OCI-M1 (cell line): ENCODE results near the gene CTCFL.
"Not testable (repeated sequence)": the region's sequence is repeated elsewhere in the genome, so short reads cannot be mapped to it uniquely, and the experiment has no call there.

ENCODE experiments used
- DNase-seq: peaks from one replicate; lab custom pipeline; 2025; lab: John Stamatoyannopoulos, UW

The CTCFL gene

DNA sequence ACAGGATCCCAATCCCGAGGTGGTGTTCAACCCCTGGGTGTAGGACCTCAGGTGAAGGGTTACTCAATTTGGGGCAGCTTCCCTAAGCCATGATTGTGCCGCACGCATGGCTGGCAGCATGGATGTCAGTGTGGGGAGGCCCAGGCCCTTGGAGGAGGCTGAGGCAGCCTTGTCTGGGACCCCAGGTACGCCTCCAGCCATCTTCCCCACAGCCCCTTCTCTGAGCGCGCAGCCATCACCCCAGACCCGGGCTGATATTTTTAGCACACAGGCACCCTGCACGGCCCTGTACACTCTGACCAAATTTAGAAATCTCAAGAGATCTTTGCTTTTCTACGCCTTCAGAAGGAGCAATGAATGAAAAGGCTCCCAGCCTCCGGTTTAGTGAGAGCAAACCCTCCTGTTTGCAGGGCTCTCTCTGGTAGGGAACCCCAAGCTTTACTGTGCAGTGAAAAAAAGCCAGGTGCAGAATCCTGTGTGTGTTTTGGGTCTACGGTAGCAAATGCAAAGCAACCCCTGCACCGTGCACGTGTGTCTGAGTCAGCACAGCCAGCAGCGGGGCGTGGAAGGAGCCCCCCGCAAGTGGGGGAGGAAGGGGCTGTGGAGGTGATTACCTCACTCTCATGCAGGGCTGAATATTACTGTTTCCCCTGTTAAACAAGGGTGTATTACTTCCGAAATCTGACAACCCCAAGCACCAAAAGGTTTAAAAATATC, 44.3 kb downstream of the CTCFL start:
- no peak for DNase-seq

DNA sequence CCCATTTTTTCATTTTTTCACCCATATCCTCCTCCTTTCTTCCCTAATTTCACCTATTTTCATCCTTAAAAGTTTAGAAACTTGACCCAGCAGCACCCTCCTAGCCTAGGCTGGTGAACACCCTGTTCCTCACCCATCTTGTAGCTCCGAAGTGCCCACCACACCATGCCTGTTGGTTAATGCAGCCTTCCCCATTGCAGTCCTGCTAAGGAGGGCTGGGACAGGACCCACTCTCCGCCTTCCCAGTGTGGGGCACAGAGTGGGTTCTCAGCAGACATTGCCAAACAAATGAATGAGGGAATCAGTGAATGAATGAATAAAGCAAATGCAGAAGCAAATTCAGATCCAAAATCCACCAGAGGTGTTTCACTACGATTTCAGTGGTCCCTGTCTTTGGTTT, 45.7 kb downstream of the CTCFL start:
- DNase-seq = no peak

DNA sequence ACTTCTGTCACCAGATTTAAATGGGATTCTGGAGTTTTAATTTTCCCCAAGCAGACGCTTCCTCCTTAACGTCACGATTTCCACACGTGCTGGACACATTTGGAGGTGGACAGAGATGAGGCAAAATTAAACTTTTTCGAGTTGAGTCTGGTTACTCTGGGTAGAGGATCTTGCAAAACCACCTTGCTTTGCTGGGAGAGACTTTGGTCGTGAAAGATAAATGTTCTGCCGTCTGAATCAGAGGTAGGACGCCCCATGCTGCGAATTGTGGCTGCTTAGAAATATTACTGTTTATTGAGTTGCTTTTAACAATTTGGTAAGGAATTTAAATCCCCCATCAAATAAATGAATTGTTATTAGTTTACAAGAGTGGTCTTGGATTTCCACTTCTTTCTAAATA, 46.8 kb downstream of the CTCFL start:
- DNase-seq = no peak

DNA sequence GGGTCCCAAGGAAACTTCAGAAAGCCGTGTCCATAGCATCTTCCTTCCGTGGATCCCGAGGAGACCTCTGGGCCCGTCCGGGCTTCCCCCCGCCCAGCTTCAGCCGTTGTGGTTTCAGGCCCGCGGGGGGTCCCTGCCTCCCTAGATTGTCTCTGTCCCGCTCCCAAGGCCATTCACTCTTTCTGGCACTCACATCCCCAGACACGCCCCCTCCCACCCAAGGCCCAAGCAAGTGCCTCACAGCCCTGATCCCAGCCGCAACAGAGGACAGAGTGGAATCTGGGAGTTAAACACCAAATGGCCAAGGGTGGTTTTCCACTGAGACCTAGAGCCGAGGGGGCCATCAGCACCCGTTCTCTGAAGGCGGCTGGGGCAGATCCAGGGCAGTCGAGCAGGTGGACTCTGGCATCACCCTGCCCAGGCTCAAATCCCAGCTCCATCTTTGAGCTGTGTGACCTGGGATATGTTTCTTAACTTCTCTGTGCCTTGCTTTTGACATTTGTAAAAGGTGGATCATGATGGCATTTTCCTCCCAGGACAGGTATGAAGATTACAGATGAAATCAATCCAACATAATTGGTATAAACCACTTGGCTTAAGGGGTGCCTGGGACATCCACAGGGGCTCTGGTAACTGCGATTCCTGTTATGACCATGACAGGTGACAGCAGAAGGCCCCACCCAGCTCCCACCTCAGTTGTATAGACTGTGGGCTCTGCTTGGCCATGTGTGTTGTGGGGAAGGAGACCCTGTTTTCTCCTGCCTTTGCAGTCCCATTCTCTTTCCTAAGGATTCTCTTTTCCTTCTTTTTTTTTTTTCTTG, 48.1 kb downstream of the CTCFL start:
- DNase-seq = no peak

DNA sequence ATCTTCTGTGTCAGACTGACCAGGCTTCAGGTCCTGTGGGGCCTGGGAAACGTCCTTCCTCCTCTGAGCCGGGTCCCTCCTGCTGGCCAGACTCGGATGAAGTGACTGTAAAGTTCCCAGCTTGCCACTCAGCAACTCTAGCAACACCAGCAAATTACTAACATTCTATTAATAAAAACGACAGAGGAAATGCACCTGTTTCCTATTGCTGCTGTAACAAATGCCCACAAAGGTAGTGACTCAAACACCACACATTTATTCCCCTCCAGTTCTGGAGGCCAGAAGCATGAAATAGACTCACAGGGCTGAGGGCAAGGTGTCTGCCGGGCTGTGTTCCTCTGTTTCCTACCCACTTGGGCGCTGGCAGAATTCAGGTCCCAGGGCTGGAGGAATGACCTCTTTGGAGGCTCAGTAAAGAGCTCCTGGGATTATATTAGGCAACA, 48.8 kb downstream of the CTCFL start:
- DNase-seq = no peak

DNA sequence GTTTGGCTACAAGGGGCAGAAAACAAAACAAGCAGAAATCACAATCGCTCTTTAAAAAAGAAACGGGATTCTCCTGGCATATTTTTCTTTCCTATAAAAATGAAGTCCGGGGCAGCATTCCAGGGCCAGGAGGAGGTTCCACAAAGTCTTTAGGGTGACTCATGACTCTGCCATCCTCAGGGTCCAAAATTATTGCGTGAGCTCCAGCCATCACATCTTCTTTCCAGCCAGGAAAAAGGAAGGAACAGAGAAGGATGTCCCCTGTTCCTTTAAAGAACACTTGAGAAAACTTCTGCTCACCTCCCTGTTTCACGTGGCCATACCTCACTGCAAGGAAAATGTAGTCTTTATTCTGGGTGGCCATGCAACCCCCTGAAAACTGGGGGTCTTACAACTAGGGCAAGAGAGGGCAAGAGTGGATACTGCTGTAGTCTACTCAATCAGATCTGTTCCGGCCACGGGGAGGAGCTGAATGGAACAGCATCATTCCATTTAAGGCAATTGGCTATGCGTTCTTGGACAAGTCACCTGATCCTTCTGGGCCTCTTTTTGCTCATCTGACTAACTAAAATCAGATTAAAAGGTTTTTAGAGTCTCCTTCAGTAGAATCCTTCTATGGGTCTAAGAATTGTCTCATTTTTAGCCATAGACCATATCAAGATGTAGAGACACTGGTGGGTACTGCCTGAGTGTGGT, 49.4 kb downstream of the CTCFL start:
- no peak for DNase-seq

DNA sequence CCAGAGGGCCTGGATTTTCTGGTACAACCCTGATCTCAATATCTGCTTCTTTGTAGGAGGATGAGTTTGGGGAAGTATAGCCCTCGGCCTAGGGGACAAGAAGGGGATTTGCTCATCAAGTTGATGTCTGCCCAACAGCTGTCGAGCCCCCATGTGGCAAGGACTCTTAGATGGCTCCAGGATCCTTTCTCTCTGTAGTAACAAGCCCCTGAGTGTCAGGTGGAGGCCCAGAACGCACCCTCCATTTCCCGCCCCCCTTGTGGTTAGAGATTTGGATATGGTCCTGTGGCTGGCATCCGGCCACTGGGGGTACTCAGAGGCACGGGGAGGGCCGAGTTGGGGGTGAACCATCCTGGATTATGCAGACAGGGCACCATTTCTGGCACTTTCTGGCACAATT, 50.1 kb downstream of the CTCFL start:
- no peak for DNase-seq

DNA sequence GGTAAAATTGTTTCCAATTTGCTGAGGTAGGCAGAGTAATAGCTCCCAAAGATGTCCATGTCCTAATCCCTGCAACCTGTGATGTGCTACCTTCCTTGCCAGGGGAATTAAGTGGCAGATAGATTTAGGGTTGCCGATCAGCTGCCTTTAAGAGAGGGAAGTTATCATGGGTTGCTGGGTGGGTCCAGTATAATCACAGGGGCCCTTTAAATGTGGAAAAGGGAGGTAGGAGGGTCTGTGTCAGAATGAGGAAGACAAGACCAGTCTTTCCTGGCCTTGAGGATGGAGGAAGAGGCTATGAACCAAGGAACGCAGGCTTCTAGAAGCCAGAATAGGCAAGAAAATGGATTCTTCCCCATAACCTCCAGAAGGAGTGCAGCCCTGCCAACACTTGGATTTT, 50.7 kb downstream of the CTCFL start:
- no peak for DNase-seq

DNA sequence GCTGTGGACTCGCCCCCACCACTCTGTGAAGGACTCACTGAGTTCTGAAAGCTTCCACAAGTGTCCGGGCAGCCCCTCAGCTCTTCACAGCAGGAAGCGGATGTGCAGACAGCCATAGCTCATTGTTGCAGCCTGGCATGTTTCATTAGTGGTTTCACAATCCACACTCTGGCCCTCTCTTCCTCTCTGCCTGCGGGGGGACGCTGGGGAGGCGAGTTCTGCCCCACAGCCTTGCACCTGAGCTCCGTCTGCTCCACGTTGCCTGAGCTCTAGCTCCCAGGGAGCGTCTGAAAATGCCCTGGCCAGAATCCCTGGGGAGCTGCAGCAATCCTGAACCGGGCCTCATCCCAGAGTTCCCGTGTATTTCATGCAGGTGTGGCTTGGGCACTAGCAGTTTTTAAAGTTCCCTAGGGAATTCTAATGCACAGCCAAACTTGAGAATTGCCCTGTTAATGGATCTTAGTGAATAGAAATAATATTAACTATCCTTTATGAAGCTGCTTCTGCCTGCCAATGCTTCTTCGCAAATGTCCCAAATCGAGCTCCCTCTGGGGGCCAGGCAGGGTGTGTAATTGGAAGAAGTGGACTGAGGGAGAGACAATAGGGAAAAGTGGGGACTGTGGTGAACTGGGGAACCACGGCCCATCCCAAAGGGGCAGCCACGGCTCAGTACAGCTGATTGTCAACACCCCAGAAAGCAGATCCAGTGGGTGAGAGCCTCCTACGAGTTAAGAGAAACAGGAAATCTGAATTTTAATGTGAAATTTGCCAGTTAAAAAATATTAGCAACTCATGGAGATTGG, 51.5 kb downstream of the CTCFL start:
- no peak for DNase-seq

DNA sequence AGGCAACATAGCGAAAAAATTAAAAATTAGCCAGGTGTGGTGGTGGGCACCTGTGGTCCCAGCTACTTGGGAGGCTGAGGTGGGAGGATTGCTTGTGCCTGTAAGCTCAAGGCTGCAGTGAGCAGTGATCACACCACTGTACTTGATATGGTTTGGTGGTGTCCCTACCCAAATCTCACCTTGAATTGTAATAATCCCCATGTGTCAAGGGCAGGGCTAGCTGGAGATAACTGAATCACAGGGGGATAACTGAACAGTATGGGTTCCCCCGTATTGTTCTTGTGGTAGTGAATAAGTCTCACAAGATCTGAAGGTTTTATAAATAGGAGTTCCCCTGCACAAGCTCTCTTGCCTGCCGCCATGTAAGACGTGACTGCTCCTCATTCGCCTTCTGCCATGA, 52.5 kb downstream of the CTCFL start:
- not testable (repeated sequence) for DNase-seq

DNA sequence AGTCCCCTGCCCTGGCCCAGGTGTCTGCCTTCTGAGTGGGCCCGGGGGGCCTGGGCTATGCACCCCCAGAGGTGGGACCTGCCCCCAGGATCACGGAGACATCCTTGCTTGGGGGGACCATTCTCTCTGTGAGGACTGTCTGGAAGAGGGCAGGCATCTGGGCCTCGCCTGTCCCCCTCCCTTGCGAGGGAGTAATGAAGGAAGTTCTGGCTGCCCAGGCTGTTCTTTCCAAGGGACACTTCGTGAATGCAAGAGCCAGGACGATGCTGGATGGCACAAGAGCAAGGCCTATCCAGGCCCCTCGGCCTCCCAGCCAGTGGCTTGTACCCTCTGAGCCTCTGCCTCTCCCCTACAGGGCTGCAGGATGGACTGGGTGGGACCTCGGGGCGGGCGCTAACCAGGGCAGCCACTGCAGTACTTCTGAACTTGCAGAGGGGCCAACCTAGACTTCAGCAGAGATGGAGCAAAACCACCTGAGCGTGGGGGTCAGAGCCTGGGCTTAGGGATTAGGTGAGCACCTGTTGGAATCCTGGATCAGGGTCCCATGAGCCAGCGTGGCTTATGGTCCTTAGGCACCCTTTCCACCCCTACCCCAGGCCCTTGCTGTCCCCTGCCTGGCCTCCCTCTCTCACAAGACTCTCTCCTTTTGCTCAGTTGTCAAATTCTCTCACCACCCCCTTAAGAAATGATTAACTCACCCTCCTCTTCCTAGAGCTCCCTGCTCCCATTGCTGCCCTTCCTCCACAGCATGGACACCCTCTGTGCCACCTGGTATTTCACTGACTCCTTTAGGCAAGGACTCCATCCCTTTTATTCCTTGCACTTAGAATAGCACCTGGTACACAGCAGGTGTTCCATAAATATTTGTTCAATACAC, 53.2 kb downstream of the CTCFL start:
- no peak for DNase-seq

DNA sequence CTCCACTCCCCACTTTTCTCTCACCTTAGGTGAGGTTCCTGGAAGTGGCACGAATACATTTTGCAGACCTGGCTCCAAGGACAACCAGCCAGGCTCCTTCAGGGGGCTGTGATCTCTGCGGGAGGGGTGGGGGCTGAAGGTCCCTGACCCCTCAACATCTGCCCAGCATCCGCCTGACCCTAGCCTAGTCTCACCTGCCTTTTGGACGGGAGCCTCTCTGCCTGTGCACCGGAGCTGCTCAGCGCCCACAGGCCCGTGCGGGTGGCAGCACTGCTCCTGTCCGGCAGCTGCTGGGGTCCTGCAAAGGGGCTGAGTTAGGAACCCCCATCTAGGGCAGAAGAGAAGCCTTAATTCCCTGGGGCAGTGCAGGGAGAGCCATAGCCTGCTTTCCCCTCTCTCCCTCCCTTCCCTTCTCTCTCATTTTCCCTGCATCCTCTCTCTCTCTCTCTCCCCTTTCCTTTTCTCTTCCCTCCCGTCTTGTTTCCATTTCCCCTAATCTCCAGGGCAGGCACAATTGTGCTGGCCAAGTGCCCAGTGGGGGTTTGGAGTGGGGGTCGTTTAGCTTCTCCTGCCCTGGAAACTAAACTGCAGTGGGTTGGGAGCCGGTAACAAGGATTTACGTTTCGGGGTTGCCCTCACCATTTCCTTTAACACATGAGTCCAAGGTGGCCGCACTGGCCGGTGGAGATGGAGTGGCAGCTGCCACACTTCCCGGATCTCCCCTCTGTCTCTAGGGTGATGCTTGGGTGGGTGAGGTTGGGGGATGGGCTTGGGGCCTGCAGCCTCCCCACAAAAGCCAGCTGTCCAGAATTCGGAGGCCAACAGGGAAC, 54.1 kb downstream of the CTCFL start:
- DNase-seq = no peak

DNA sequence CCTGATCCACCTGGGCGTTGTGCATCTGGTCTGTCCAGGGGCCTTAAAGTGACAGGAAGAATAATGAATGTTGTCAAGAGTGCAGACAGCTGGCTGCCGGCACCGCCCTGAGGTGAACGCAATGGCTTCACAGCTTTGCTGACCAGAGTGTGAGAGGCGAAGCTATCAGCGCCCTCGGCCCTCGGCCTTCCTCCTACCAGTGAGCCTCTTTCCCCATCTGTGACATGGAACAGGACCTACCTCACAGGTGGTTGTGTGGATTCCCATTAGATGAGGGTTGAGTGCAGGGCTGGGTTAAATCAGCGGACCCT, 54.8 kb downstream of the CTCFL start:
- no peak for DNase-seq

DNA sequence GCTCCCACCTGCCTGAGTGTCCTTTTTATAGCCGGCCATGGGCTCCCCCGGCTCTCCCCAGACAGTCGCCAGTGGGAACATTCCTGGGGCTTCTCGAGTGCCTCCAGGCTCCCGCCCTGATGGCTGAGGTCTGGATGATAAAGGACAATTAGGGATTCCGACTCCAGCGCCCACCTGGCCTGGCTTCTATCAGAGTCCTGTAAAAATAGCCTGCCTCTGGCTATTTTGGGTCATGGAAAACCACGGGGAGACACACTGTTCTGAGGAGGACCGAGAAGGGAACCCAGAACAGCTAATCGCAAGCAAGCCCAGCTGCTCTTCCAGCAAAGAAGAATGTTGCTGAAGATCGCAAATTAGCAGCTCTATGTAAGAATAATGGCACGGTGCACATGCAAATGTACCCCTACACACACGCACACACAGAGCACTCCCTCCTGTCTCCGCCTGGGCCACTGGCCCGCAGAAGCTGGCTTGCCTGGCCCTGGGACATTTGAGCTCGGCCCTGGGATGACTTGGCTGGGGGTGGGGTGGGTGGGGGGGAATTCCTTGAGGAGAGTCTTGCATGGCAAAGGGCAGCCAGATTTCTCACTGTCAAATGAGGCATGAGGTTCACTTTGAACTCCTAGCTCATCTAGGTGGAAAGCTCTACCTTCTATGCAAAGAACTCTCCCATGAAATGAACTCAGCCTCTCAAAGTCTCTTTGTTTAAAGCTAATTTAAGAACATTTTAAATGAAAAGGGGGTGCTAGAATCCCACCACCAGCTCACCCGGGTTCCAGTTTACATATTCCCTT, 55.3 kb downstream of the CTCFL start:
- no peak for DNase-seq

DNA sequence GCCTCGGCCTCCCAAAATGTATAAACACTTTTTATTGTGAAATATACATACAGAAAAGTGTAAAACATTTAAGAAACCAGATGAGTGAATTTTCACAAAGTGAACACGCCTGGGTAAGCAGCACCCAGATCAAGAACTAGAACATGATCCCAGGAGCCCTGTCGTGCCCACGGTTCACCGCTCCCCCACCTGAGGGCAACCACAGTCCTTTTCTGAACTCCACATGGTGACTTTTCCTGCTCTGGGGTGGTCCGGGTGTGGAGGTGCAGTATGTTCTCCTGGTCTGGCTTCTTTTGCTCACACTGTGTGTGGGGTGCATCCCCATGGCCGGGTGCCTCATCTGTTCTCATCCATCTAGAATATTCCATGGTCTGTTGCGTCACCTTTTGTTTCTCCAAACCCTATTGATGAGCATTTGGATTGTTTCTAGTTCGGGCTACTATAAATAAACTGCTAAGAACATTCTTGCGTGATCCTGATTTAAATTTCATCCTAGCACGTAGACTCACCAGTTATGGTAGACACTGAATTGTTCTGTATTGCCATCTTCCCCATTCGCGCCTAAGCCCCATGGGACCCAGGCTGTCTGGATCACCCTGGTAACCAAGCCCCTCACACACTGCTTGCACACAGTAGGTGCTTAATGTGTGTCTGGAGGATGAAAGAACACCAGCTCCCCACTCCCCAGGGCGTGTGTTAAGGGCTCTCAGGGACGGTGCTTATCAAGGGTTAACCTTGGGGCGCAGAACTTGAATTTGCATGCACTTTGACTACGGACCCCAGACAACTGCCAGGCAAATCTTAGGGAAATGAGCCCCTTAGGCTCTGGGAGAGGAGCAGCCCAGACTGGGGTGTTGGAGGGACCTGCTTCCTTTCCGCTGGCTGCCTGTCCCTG, 56.2 kb downstream of the CTCFL start:
- no peak for DNase-seq

DNA sequence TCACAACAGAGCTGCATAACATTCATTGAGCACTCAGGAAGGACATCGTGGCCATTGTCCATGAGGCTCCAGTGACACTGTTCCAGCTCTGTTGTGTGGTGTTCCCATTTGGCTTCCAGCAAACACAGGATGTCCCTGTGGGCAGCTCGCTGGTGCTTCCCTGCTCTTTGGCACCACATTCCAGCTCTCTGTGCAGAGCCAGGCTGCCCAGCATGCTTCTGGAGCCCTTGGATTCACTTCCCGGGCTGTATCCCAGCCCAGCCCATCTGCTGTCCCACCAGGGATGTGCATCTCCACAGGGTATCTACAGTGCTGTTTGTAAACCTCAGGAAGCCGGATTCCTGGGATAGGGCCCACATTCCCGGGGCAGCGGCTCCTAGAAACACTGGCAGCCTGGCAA, 57.2 kb downstream of the CTCFL start:
- DNase-seq = no peak

DNA sequence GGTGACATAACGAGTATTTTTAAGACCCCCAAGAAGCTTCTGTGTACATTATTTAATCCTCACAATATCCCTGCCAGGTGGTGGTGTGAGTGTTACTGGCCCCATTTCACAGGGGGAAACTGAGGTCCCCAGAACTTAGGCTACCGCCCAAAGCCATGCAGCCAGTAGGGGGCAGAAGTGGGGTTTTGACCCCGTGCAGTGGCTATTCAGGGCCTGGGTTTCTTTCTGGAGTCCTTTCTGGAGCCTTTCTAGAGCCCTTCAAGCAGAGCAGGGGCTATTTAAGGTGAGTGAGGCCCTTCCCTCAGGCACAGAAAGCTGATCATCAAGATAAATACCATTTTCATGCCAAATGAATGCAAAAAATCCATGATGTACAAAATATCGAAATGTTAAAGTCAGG, 59.0 kb downstream of the CTCFL start:
- DNase-seq = no peak

DNA sequence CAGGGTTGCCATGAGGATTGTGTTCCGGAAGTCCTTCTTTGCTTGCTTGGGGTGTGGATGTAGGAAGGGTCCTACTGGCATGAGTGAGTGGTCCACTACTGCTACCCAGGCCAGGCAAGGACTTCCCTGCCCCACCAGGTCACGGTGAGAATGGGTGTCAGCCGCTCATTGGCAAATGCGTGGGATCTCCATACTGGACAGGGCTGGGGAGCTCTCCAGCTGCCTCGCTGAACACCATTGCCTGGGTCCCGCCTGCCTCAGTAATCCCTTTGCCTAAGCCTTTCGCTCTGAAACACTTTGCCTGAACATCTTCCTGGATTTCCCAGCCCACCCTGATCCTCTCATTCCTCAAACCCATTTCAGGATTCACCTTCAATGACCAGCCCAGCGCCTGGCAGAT, 59.5 kb downstream of the CTCFL start:
- no peak for DNase-seq
